GM12801 (cell line): ENCODE data around the gene PDXDC1.

ENCODE experiments used
- TF ChIP-seq, protein P1 (sequence below): IDR thresholded peaks from one replicate; pipeline ENCODE4 v1.5.1; 2011; ENCODE audit warnings: control low read depth; ENCODE audit not compliant: insufficient read length; ENCODE audit errors: extremely low read depth

Gene PDXDC1

DNA sequence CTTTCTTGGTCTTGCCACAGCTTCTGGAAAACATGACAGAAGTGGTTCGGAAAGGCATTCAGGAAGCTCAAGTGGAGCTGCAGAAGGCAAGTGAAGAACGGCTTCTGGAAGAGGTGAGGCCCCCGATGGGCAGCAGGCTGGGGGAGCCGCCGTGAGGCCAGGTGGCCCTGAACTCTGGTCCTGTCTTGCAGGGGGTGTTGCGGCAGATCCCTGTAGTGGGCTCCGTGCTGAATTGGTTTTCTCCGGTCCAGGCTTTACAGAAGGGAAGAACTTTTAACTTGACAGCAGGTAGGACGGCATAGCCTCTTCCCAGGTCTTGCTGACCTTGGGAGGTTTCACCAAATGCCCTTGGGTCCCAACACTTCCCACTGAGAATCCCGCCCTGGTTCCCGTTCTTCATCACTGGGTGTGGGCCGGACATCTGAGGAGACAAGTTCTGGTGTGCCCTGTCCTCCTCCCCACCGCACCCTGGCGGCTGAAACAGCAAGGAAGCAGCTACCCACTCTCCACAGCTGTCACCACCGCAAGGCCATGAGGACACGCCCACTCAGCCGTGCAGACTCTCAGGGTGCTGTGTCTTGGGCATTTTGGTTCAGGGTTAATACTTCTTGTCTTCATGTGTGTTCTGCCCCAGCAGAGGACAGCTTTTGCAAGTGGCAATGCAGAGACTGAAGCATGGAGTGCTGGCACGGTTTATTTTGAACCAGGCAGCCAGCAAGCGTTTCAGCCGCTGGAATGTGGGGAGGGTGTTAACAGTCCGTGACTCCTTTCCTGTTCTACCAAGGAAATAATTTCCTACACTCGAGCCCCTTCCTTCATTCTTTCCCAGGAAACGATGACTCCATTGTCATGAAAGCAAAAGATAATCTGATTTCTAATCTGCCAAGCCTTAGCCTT lies 59.7 kb downstream of the PDXDC1 start:
- TF ChIP-seq, protein P1, sequence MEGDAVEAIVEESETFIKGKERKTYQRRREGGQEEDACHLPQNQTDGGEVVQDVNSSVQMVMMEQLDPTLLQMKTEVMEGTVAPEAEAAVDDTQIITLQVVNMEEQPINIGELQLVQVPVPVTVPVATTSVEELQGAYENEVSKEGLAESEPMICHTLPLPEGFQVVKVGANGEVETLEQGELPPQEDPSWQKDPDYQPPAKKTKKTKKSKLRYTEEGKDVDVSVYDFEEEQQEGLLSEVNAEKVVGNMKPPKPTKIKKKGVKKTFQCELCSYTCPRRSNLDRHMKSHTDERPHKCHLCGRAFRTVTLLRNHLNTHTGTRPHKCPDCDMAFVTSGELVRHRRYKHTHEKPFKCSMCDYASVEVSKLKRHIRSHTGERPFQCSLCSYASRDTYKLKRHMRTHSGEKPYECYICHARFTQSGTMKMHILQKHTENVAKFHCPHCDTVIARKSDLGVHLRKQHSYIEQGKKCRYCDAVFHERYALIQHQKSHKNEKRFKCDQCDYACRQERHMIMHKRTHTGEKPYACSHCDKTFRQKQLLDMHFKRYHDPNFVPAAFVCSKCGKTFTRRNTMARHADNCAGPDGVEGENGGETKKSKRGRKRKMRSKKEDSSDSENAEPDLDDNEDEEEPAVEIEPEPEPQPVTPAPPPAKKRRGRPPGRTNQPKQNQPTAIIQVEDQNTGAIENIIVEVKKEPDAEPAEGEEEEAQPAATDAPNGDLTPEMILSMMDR: no peak

DNA sequence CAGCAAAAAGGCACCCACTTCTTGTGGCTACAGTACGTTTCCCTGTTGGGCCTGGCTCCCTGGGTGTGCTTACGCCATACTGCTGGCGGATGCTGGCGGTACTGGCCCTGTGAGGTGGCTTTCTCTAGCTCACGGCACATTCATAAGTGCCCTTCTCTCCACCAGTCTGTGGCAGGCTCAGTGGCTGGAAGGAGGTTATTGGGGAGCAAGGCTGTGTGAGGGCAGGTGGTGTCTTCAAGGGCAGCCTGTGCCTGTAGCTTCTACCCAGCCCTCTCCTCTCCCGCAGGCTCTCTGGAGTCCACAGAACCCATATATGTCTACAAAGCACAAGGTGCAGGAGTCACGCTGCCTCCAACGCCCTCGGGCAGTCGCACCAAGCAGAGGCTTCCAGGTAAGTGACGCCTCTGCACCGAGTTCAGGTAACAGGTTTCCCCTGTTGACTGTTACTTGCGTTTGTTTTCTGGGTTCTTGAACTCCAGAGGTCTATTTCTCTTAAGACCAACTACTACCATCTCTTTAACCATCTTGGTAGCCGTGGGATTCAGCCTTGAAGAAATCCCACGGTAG lies 60.4 kb downstream of the PDXDC1 start:
- TF ChIP-seq, protein P1: no peak

DNA sequence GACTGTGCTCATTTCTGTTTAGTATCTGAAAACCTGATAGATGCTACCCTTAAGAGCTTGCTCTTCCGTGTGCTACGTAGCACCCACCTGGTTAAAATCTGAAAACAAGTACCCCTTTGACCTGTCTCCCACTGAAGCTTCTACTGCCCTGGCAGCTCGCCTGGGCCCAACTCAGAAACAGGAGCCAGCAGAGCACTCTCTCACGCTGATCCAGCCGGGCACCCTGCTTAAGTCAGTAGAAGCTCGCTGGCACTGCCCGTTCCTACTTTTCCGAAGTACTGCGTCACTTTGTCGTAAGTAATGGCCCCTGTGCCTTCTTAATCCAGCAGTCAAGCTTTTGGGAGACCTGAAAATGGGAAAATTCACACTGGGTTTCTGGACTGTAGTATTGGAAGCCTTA lies 62.2 kb downstream of the PDXDC1 start:
- TF ChIP-seq, protein P1: no peak

DNA sequence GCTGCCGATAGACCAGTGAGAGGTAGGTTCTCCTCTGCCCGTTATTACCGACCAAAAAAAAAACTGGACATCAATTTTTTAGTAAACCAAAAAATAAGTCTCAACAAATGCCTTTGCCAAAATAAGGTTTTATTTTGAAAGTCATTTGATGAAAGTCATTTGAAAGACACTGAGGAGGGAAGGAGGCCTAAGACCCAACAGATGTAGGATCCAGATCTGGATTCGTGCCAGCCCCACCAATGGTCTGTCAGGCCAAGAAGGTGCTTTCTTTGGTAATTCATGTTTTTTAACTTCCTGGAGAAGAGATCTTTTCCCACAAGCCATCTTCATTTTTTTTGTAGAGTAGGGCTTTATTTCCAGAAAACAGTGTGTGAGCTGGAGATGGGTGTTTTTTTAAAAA lies 62.9 kb downstream of the PDXDC1 start:
- TF ChIP-seq, protein P1: no peak

DNA sequence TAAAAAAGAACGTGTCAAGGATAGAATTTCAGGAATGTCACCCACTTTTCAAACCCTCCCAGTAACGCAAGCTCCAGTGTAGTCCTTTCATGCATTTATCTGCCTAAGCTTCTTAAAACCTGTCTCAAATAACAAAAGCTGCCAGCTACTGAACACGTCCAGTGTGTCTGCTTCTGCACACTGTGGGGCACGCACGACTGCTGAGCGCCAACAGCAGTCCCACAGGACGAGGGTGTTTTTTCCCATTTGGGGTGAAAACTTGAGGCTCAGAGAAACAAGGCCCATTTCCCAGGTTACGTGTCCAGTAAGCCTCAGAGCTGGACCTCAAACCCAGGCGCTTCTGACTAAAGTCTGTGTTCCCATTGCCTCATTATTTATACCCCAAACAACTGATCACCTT lies 63.9 kb downstream of the PDXDC1 start:
- TF ChIP-seq, protein P1: no peak

DNA sequence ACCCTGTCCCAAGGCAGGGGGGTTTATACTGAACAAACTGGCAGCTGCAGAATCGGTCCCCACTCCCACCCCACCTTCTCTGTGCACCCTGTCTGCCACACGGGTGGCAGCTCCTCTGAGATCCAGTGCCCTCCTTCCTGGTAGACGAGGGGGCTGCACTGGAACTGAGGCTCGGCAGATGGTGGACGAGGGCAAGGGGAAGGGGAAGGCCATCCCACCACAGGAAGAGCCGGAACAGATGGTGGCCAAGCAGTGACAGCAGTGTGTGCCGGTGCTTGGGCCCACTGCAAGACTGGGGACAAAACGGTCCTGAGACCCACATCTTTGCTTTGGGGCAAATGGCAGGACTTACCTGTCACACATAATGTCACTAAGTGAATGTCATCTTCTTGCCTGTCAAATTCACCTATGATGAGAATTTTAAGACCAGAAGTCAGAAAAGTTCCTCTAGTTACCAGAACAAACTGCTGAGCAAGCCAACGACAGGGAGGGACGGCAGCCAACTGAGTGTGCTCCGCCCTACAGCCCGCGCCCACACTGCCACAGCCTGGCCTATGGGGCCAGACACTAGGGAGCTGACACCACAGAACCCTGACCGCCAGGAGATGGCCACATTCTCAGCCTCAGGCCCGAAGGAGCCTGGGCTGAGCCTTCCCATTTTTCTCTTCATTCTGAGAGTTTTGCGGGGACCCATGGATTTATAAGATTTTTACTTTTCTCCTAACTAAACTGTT lies 66.6 kb downstream of the PDXDC1 start:
- TF ChIP-seq, protein P1: no peak

DNA sequence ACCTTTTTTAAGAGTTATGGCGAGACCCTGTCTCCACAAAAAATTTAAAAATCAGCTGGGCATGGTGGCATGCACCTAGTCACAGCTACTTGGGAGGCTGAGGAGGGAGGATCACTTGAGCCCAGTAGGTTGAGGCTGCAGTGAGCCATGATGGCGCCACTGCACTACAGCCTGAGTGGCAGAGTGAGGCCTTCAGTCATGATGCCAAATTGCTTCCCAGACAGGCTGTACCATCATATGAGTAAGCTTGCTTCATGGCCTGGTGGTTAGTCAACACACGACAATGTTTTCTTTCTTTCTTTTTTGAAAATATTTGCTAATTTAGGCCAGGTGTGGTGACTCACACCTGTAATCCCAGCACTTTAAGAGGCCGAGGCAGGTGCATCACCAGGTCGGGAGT lies 68.5 kb downstream of the PDXDC1 start:
- TF ChIP-seq, protein P1: no peak
